GM18868 (cell line): ENCODE results near the gene LRRC4C.

Source experiments
- ATAC-seq: cut with Tn5 transposase; IDR thresholded peaks from one replicate; pipeline ENCODE4 v1.9.1; 2021; ENCODE audit warnings: mild to moderate bottlenecking, moderate library complexity; ENCODE audit not compliant: unreplicated experiment

LRRC4C gene

GRCh38 chr11:41133023-41133422 lies 326.4 kb downstream of the LRRC4C start:
- ATAC-seq = no peak

GRCh38 chr11:41121600-41121999 lies 337.9 kb downstream of the LRRC4C start:
- no peak for ATAC-seq

- ATAC-seq = no peak
Measured at GRCh38 chr11:41119484-41119883, 340.0 kb downstream of the LRRC4C start.

- no peak for ATAC-seq
Measured at GRCh38 chr11:41118521-41118920, 340.9 kb downstream of the LRRC4C start.

GRCh38 chr11:41116970-41117369 lies 342.5 kb downstream of the LRRC4C start:
- ATAC-seq = no peak

GRCh38 chr11:41115066-41115465 lies 344.4 kb downstream of the LRRC4C start:
- ATAC-seq = no peak

- ATAC-seq = no peak
Measured at GRCh38 chr11:41113160-41113559, 346.3 kb downstream of the LRRC4C start.

GRCh38 chr11:41110527-41110926 lies 348.9 kb downstream of the LRRC4C start:
- no peak for ATAC-seq

GRCh38 chr11:41102471-41102870 lies 357.0 kb downstream of the LRRC4C start:
- ATAC-seq = no peak

GRCh38 chr11:41099654-41100053 lies 359.8 kb downstream of the LRRC4C start:
- no peak for ATAC-seq

- no peak for ATAC-seq
Measured at GRCh38 chr11:41085123-41085522, 374.3 kb downstream of the LRRC4C start.

- no peak for ATAC-seq
Measured at GRCh38 chr11:41081756-41082285, 377.6 kb downstream of the LRRC4C start.

- no peak for ATAC-seq
Measured at GRCh38 chr11:41074318-41074717, 385.1 kb downstream of the LRRC4C start.

- no peak for ATAC-seq
Measured at GRCh38 chr11:41065432-41065831, 394.0 kb downstream of the LRRC4C start.

GRCh38 chr11:41058138-41058537 lies 401.3 kb downstream of the LRRC4C start:
- ATAC-seq = no peak

GRCh38 chr11:41056892-41057569 lies 402.4 kb downstream of the LRRC4C start:
- ATAC-seq = no peak

GRCh38 chr11:41053894-41054293 lies 405.6 kb downstream of the LRRC4C start:
- no peak for ATAC-seq

- no peak for ATAC-seq
Measured at GRCh38 chr11:41051919-41052635, 407.4 kb downstream of the LRRC4C start.

GRCh38 chr11:41050791-41051190 lies 408.7 kb downstream of the LRRC4C start:
- ATAC-seq = no peak

- ATAC-seq = no peak
Measured at GRCh38 chr11:41047229-41047628, 412.2 kb downstream of the LRRC4C start.

- no peak for ATAC-seq
Measured at GRCh38 chr11:41045266-41045665, 414.2 kb downstream of the LRRC4C start.

GRCh38 chr11:41044747-41045146 lies 414.7 kb downstream of the LRRC4C start:
- ATAC-seq = no peak
